ENCODE results near the gene IFT122. TPM values are rescaled to one million over a fixed set of nuclear protein-coding genes. Genes with fewer than 3 reads are reported as not detected.

The IFT122 gene
- total RNA-seq, 4 donors from 2014 or later = 9.5 to 47.6 (median 24.5) TPM

DNA sequence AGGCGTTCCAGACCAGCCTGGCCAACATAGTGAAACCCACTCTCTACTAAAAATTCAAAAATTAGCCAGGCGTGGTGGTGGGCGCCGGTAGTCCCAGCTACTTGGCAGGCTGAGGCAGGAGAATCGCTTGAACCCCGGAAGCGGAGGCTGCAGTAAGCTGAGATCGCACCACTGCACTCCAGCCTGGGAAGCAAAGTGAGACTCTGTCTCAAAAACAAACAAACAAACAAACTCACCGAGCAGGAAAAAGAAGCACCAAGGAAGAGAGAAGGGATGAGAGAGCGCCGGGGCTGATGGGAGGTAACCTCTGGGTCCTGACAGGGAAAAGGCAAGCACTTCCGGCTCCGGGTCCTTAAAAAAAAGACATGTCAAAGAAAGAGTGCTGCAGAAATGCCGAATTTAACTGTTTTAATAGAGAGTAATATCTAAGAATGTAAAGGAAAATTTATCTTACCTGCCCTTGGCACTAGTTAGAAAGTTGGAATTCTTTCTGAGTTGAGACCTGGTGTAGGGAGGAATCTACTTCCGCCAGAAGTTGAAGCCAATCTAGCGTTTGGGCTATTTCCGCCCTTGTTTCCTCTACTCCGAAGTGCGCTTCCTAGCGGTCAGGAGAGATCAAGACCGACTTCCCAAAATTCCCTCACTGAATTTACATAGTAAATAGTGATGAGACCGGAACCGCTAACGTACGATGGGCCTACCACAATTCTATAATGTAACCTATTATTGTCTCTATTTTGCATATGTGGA is 40.7 kb upstream of the IFT122 start:
- under 1% methylated on average over 25 of the region's 25 CpGs for WGBS
- no peaks in the 10 kb centered on the region for H3K9me3 ChIP-seq
- peak overlapping the region; percentile 71 for H3K4me3 ChIP-seq
- H3K27ac ChIP-seq = peak overlapping the region; percentile 91
- TF ChIP-seq POLR2AphosphoS5 (IDR thresholded peaks at IDR 0.05) (peak in 1 of 3 donors; percentile 73), EP300 (IDR thresholded peaks at IDR 0.05) (no peak)
- TF ChIP-seq, protein P1, sequence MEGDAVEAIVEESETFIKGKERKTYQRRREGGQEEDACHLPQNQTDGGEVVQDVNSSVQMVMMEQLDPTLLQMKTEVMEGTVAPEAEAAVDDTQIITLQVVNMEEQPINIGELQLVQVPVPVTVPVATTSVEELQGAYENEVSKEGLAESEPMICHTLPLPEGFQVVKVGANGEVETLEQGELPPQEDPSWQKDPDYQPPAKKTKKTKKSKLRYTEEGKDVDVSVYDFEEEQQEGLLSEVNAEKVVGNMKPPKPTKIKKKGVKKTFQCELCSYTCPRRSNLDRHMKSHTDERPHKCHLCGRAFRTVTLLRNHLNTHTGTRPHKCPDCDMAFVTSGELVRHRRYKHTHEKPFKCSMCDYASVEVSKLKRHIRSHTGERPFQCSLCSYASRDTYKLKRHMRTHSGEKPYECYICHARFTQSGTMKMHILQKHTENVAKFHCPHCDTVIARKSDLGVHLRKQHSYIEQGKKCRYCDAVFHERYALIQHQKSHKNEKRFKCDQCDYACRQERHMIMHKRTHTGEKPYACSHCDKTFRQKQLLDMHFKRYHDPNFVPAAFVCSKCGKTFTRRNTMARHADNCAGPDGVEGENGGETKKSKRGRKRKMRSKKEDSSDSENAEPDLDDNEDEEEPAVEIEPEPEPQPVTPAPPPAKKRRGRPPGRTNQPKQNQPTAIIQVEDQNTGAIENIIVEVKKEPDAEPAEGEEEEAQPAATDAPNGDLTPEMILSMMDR (IDR thresholded peaks at IDR 0.05) = peak; percentile 71 to 77
- H3K36me3 ChIP-seq = peaks cover 5% of the 10 kb centered on the region
- H3K27me3 ChIP-seq = no peaks in the 10 kb centered on the region
- DNase-seq (ENCODE audit: low spot score in 2 of 2) = peak in 1 of 2 donors; percentile 89
- peaks cover 35% of the 10 kb centered on the region for H3K4me1 ChIP-seq

DNA sequence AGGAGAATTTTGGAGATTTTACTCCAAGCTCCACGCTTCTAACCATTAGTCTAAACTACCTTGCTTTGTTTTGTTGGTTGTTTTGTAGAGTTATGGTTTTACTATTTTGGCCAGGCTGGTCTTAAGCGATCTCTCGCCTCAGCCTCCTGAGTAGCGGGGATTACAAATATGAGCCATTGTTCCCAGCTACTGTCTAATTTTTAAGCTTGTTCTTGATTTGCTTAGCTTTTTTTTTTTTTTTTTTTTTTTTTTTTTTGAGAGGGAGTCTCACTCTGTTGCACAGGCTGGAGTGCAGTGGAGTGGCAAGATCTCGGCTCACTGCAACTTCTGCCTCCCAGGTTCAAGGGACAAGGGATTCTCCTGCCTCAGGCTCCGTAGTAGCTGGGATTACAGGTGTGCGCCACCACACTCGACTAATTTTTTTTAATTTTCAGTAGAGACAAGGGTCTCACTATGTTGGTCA is 40.1 kb upstream of the IFT122 start:
- Histone ChIP-seq H3K27me3 (no peaks in the 10 kb centered on the region), H3K36me3 (peaks cover 5% of the 10 kb centered on the region), H3K9me3 (no peaks in the 10 kb centered on the region), H3K4me3 (peak overlapping the region; percentile 71), H3K4me1 (peaks cover 32% of the 10 kb centered on the region), H3K27ac (peak overlapping the region; percentile 91)
- no peak for DNase-seq (ENCODE audit: low spot score in 2 of 2)
- WGBS = 64% methylated on average over 8 of the region's 8 CpGs
- no peak for TF ChIP-seq POLR2AphosphoS5 (IDR thresholded peaks at IDR 0.05)

DNA sequence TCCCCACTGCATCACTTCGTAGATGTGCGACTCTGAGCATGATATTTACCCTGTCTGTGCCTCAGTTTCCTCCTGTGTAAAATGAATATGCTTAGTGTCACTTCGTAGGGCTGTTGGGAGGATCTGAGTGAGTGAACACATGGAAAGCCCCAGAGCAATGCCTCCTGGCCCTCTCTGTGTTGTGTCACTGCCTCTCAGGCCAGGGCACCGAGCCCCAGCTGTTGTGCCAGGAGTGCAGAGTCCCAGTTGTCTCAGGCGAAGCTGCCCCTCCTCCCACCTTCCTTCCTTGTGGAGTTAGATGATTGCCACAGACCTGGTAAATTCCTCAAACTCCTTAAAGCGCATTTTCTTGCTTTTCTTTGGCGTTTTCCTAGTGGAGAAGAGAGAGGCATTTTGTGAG is 37.8 kb upstream of the IFT122 start:
- no peaks in the 10 kb centered on the region for H3K36me3 ChIP-seq
- DNase-seq (ENCODE audit: low spot score in 2 of 2) = no peak
- 89% methylated on average over 7 of the region's 7 CpGs for WGBS
- TF ChIP-seq POLR2AphosphoS5 (IDR thresholded peaks at IDR 0.05) (no peak), EP300 (IDR thresholded peaks at IDR 0.05) (no peak), POLR2A (IDR thresholded peaks at IDR 0.05) (no peak)
- no peak overlapping the region for H3K27ac ChIP-seq
- peaks cover 17% of the 10 kb centered on the region for H3K4me1 ChIP-seq
- no peaks in the 10 kb centered on the region for H3K9me3 ChIP-seq
- H3K27me3 ChIP-seq = no peaks in the 10 kb centered on the region
- no peak overlapping the region for H3K4me3 ChIP-seq

DNA sequence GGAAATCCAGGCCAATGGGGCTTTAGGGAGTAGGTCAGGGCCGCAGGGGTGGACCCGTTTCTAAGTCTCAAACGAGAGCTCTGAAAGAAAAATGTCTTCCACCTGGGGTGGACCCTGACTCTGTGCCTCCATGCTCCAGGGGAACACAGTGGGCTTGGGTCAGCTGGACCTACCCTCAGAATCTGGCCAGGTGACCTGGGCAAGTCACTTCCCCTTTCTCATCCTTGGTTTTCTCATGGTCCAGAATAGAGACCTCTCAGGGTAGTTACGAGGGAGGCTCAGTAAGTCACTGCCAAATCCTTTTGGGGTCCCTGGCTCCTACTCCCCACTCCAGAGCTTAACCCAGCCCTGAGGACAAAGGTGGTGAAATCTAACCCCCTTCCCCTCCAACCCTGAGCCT is 37.4 kb upstream of the IFT122 start:
- 86% methylated on average over 4 of the region's 4 CpGs for WGBS
- Histone ChIP-seq H3K27ac (no peak overlapping the region), H3K9me3 (no peaks in the 10 kb centered on the region), H3K36me3 (no peaks in the 10 kb centered on the region), H3K27me3 (no peaks in the 10 kb centered on the region), H3K4me3 (no peak overlapping the region), H3K4me1 (peaks cover 13% of the 10 kb centered on the region)
- no peak for DNase-seq (ENCODE audit: low spot score in 2 of 2)
- TF ChIP-seq POLR2A (IDR thresholded peaks at IDR 0.05) (no peak), EP300 (IDR thresholded peaks at IDR 0.05) (no peak), POLR2AphosphoS5 (IDR thresholded peaks at IDR 0.05) (no peak)
- TF ChIP-seq, protein P1 (IDR thresholded peaks at IDR 0.05) = no peak

DNA sequence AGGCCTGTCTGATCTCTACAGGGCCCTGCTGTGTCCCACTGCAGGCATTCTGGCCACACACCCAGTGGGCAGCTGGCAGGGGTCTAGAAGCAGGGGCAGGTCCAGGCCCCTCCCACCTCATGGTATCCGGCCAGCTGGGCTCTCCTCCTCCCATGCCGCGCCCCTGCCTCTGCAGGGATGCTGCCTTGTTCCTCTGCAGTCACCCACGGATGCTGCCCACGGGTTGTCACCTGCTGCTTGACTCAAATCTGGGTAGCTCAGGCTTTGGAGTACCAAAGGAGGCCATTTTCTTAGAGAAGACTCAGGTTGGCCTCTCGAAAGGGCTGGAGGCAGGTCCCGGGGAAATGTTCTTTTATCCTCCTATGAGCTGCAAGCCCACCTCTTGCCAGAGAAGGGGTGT is 36.6 kb upstream of the IFT122 start:
- 86% methylated on average over 7 of the region's 7 CpGs for WGBS
- H3K4me1 ChIP-seq = peaks cover 5% of the 10 kb centered on the region
- DNase-seq (ENCODE audit: low spot score in 2 of 2) = no peak
- no peaks in the 10 kb centered on the region for H3K27me3 ChIP-seq
- H3K4me3 ChIP-seq = no peak overlapping the region
- H3K9me3 ChIP-seq = no peaks in the 10 kb centered on the region
- H3K27ac ChIP-seq = no peak overlapping the region
- no peak for TF ChIP-seq EP300 (IDR thresholded peaks at IDR 0.05)
- TF ChIP-seq POLR2AphosphoS5 (IDR thresholded peaks at IDR 0.05) = no peak
- TF ChIP-seq, protein P1 (IDR thresholded peaks at IDR 0.05) = no peak
- no peak for TF ChIP-seq POLR2A (IDR thresholded peaks at IDR 0.05)
- H3K36me3 ChIP-seq = no peaks in the 10 kb centered on the region

DNA sequence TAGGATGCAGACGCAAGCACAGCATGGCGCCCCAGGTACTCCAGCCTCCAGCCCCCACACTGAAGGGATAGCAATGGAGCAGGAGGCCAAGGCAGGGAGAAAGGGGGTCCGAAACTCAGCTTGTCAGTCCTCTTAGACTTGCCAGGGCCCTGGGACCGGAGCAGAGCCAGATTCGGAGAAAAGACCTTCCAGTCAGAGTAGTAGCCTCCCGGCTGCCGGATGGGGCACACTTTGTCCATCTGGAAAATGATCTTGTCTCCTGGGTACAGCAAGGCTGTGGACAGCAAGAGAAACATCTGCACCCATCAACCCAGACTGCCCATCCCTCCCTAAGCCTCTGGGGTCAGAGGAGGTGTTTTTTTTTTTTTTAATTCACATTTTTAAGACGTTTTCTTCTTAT is 35.9 kb upstream of the IFT122 start:
- Histone ChIP-seq H3K9me3 (no peaks in the 10 kb centered on the region), H3K4me3 (no peak overlapping the region), H3K27ac (no peak overlapping the region), H3K27me3 (no peaks in the 10 kb centered on the region), H3K4me1 (peaks cover 2% of the 10 kb centered on the region), H3K36me3 (no peaks in the 10 kb centered on the region)
- TF ChIP-seq, protein P1 (IDR thresholded peaks at IDR 0.05) = no peak
- no peak for TF ChIP-seq POLR2AphosphoS5 (IDR thresholded peaks at IDR 0.05)
- no peak for TF ChIP-seq EP300 (IDR thresholded peaks at IDR 0.05)
- TF ChIP-seq POLR2A (IDR thresholded peaks at IDR 0.05) = no peak
- no peak for DNase-seq (ENCODE audit: low spot score in 2 of 2)
- WGBS = 75% methylated on average over 6 of the region's 8 CpGs
